OCI-LY1 (cell line): ENCODE data around the gene USP49.

Experiments
- CTCF ChIP-seq: fragments of 200-600 bp; sonication (generic), shearing (Covaris generic); IDR thresholded peaks from 2 replicates; pipeline ENCODE4 v1.5.1; 2017; ENCODE audit warnings: mild to moderate bottlenecking, antibody characterized with exemption, low read length, moderate library complexity, mixed read lengths
- EZH2 ChIP-seq: fragments of 200-600 bp; sonication (generic), shearing (Covaris generic); IDR thresholded peaks from 2 replicates; pipeline ENCODE4 v1.8.0; 2017; ENCODE audit warnings: borderline replicate concordance, mixed run types, mild to moderate bottlenecking, antibody characterized with exemption, low read length, moderate library complexity, mixed read lengths

- TF ChIP-seq EZH2 (no peak), CTCF (no peak)
Measured at GRCh38 chr6:41878961-41879405, 16.2 kb downstream of the USP49 start.
